ENCODE measurements around the gene HSPB8.

GRCh38 chr12:119198440-119198839, 19.7 kb downstream of the HSPB8 start:
- no peak for TF ChIP-seq TAF1 (IDR thresholded peaks at IDR 0.05; ENCODE audit: low read depth, low read length)
- TF ChIP-seq POLR2A (IDR thresholded peaks at IDR 0.05; ENCODE audit: low read depth, low read length), result no peak
- no peak for TF ChIP-seq POLR2AphosphoS5 (IDR thresholded peaks at IDR 0.05; ENCODE audit: low read depth, low read length)
- TF ChIP-seq SPI1 (IDR thresholded peaks at IDR 0.05; ENCODE audit: low read depth, low read length), result no peak
- no peak for TF ChIP-seq POU2F2 (IDR thresholded peaks at IDR 0.05; ENCODE audit: low read depth, low read length)
